Mammary epithelial cell (primary cell): ENCODE measurements around the gene SH3TC1.

Experiments
- CTCF ChIP-seq, 2 donors: IDR thresholded peaks in 1 of 2; conservative IDR thresholded peaks in 1 of 2; 2 replicates each; pipeline ENCODE4 v1.5.1; 2011 to 2012; ENCODE audit warnings: inconsistent platforms in 2 of 2, low read length in 2 of 2, mild to moderate bottlenecking in 2 of 2, control low read depth in 1 of 2, low read depth in 1 of 2; ENCODE audit not compliant: insufficient read depth in 1 of 2; ENCODE audit errors: extremely low read depth in 1 of 2
- EZH2 ChIP-seq: IDR thresholded peaks from 2 replicates; pipeline ENCODE4 v1.6.1; 2012; ENCODE audit warnings: low read length, inconsistent platforms, borderline replicate concordance

GRCh38 chr4:8281519-8282133 lies 82.5 kb downstream of the SH3TC1 start:
- TF ChIP-seq CTCF (conservative IDR thresholded peaks at IDR 0.05 in 1 of 2, IDR thresholded peaks at IDR 0.05 in 1 of 2; ENCODE audit: extremely low read depth in 1 of 2, insufficient read depth in 1 of 2, low read depth in 1 of 2, low read length in 2 of 2) = no peak
- no peak for TF ChIP-seq EZH2
